Activated CD4-positive, alpha-beta T cell treated with anti-CD3 and anti-CD28 coated beads, Interleukin-2, amount 50 U/mL, for 1 hour (primary cell): ENCODE measurements around the gene PFKL.
A peak's percentile ranks its signal among the peaks of the same experiment; 100 is the strongest.
"Not testable (repeated sequence)": the region's sequence is repeated elsewhere in the genome, so short reads cannot be mapped to it uniquely, and the experiment has no call there.

Experiments used
- DNase-seq: peaks from one replicate; pipeline ENCODE4 v3.0.0-alpha.2; 2020

The PFKL gene

GRCh38 chr21:44295163-44295573 is 4.7 kb upstream of the PFKL start:
- DNase-seq, result no peak

GRCh38 chr21:44295646-44296045 is 4.2 kb upstream of the PFKL start:
- no peak for DNase-seq

- no peak for DNase-seq
Observed at GRCh38 chr21:44296103-44296519, 3.7 kb upstream of the PFKL start.

GRCh38 chr21:44296916-44297315 is 2.9 kb upstream of the PFKL start:
- no peak for DNase-seq

GRCh38 chr21:44297525-44298290 is 2.1 kb upstream of the PFKL start:
- peak; percentile 72 for DNase-seq

- no peak for DNase-seq
Observed at GRCh38 chr21:44298301-44298700, 1.6 kb upstream of the PFKL start.

- DNase-seq, result no peak
Observed at GRCh38 chr21:44299085-44299457, 782 bp upstream of the PFKL start.

- DNase-seq, result peak; percentile 52
Observed at GRCh38 chr21:44300262-44300959, 558 bp downstream of the PFKL start.

- DNase-seq, result no peak
Observed at GRCh38 chr21:44301141-44301540, 1.3 kb downstream of the PFKL start.

- DNase-seq, result no peak
Observed at GRCh38 chr21:44301961-44302406, 2.1 kb downstream of the PFKL start.

- not testable (repeated sequence) for DNase-seq
Observed at GRCh38 chr21:44302573-44303401, 2.9 kb downstream of the PFKL start.

- no peak for DNase-seq
Observed at GRCh38 chr21:44303490-44303981, 3.7 kb downstream of the PFKL start.

GRCh38 chr21:44304011-44304616 is 4.3 kb downstream of the PFKL start:
- no peak for DNase-seq

- DNase-seq, result peak; percentile 50
Observed at GRCh38 chr21:44304877-44305293, 5.0 kb downstream of the PFKL start.

GRCh38 chr21:44305691-44306090 is 5.8 kb downstream of the PFKL start:
- DNase-seq, result no peak

- DNase-seq, result no peak
Observed at GRCh38 chr21:44306936-44307704, 7.3 kb downstream of the PFKL start.

GRCh38 chr21:44310628-44311507 is 11.0 kb downstream of the PFKL start:
- no peak for DNase-seq

GRCh38 chr21:44312089-44312488 is 12.2 kb downstream of the PFKL start:
- no peak for DNase-seq

- no peak for DNase-seq
Observed at GRCh38 chr21:44312716-44313115, 12.9 kb downstream of the PFKL start.

- DNase-seq, result no peak
Observed at GRCh38 chr21:44313451-44313850, 13.6 kb downstream of the PFKL start.

GRCh38 chr21:44314128-44314527 is 14.3 kb downstream of the PFKL start:
- no peak for DNase-seq
